Brain microvascular endothelial cell (primary cell): ENCODE data around the gene ARRB1.
"Not testable (repeated sequence)": the region's sequence is repeated elsewhere in the genome, so short reads cannot be mapped to it uniquely, and the experiment has no call there.

Experiments used
- DNase-seq: peaks from one replicate; pipeline ENCODE4 v3.0.0-alpha.2; 2020
- H3K27ac ChIP-seq: fragments of 250-450 bp; sonication (Bioruptor Pico); 2 replicates; pipeline ENCODE4 v1.5.1; 2020; ENCODE audit warnings: mild to moderate bottlenecking, moderate library complexity
- H3K27me3 ChIP-seq: fragments of 250-450 bp; sonication (Bioruptor Pico); replicated peaks from 2 replicates; pipeline ENCODE4 v1.5.1; 2020; ENCODE audit warnings: mild to moderate bottlenecking
- H3K36me3 ChIP-seq: fragments of 250-450 bp; sonication (Bioruptor Pico); replicated peaks from 2 replicates; pipeline ENCODE4 v1.5.1; 2020; ENCODE audit warnings: mild to moderate bottlenecking
- H3K4me3 ChIP-seq: 2 replicates; pipeline ENCODE4 v1.5.1; 2011; ENCODE audit warnings: low read depth, mild to moderate bottlenecking, control low read depth, low read length, moderate library complexity
- CTCF ChIP-seq: IDR thresholded peaks from 2 replicates; pipeline ENCODE4 v1.5.1; 2011; ENCODE audit warnings: low read depth, mild to moderate bottlenecking, moderate library complexity, low read length, control low read depth, inconsistent platforms; ENCODE audit errors: missing control alignments
- in situ Hi-C: cut with HindIII; loops from 2 replicates; pipeline ENCODE4 v1.10.0; 2017; ENCODE audit warnings: low sequenced_read_pairs, low pct_ligation_motif_present

Gene ARRB1

GRCh38 chr11:75384438-75385080 is 33.1 kb upstream of the ARRB1 start:
- Histone ChIP-seq H3K4me3 (no peak overlapping the region), H3K27me3 (no peaks in the 10 kb centered on the region), H3K27ac (no peak overlapping the region), H3K36me3 (no peaks in the 10 kb centered on the region)
- DNase-seq, result peak; percentile 18
- TF ChIP-seq CTCF, result peak; percentile 99
- in situ Hi-C loops, result no loop called here

- Histone ChIP-seq H3K27ac (no peak overlapping the region), H3K4me3 (no peak overlapping the region), H3K27me3 (no peaks in the 10 kb centered on the region), H3K36me3 (no peaks in the 10 kb centered on the region)
- DNase-seq, result no peak
- TF ChIP-seq CTCF, result no peak
- in situ Hi-C loops, result no loop called here
Observed at GRCh38 chr11:75383246-75383645, 31.8 kb upstream of the ARRB1 start.

- no peak for TF ChIP-seq CTCF
- Histone ChIP-seq H3K27me3 (no peaks in the 10 kb centered on the region), H3K27ac (no peak overlapping the region), H3K36me3 (no peaks in the 10 kb centered on the region), H3K4me3 (no peak overlapping the region)
- in situ Hi-C loops, result no loop called here
- DNase-seq, result no peak
Observed at GRCh38 chr11:75380716-75381420, 29.4 kb upstream of the ARRB1 start.

GRCh38 chr11:75380245-75380644 is 28.8 kb upstream of the ARRB1 start:
- Histone ChIP-seq H3K4me3 (no peak overlapping the region), H3K27ac (no peak overlapping the region), H3K36me3 (no peaks in the 10 kb centered on the region), H3K27me3 (no peaks in the 10 kb centered on the region)
- no peak for DNase-seq
- in situ Hi-C loops, result no loop called here
- no peak for TF ChIP-seq CTCF

- in situ Hi-C loops, H3K4me3 ChIP-seq, DNase-seq, H3K27me3 ChIP-seq, H3K27ac ChIP-seq, H3K36me3 ChIP-seq: not testable (repeated sequence)
Observed at GRCh38 chr11:75378776-75379175, 27.3 kb upstream of the ARRB1 start.

- in situ Hi-C loops, result no loop called here
- TF ChIP-seq CTCF, result peak; percentile 53
Observed at GRCh38 chr11:75376175-75376574, 24.7 kb upstream of the ARRB1 start.

More at GRCh38 chr11:75376175-75376574, 24.7 kb upstream of the ARRB1 start:
- Histone ChIP-seq H3K4me3 (no peak overlapping the region), H3K36me3 (no peaks in the 10 kb centered on the region), H3K27ac (no peak overlapping the region), H3K27me3 (no peaks in the 10 kb centered on the region)
- DNase-seq, result no peak
